ENCODE measurements around the gene CCDC57.

GRCh38 chr17:82127315-82127595 is 85.4 kb downstream of the CCDC57 start:
- no peak for TF ChIP-seq CTCF (IDR thresholded peaks at IDR 0.05; ENCODE audit: insufficient read depth, low read length, poor library complexity, severe bottlenecking)
- no peak for TF ChIP-seq EZH2phosphoT487 (conservative IDR thresholded peaks at IDR 0.05; ENCODE audit: low read length)

Measured in SU-DHL-6 (cell line).